HUES64 (cell line): ENCODE measurements around the gene DOK5. TPM values are rescaled to one million over a fixed set of nuclear protein-coding genes. Genes with fewer than 3 reads are reported as not detected.
A peak's percentile ranks its signal among the peaks of the same experiment; 100 is the strongest.
"Not testable (repeated sequence)": the region's sequence is repeated elsewhere in the genome, so short reads cannot be mapped to it uniquely, and the experiment has no call there.

Experiments
- H3K27ac ChIP-seq: 2 replicates; pipeline ENCODE4 v1.7.0; 2013; ENCODE audit warnings: low read depth, low read length, inconsistent platforms
- H3K27me3 ChIP-seq: 2 replicates; pipeline ENCODE4 v1.6.1; 2013; ENCODE audit warnings: mild to moderate bottlenecking, low read length; ENCODE audit not compliant: insufficient read depth
- H3K36me3 ChIP-seq: 2 replicates; pipeline ENCODE4 v1.6.1; 2013; ENCODE audit warnings: mild to moderate bottlenecking, low read length; ENCODE audit not compliant: insufficient read depth
- H3K4me1 ChIP-seq: 2 replicates; pipeline ENCODE4 v1.6.1; 2013; ENCODE audit warnings: mild to moderate bottlenecking, low read length, moderate library complexity; ENCODE audit not compliant: insufficient read depth
- H3K4me3 ChIP-seq: 2 replicates; pipeline ENCODE4 v1.5.1; 2013; ENCODE audit warnings: mild to moderate bottlenecking, low read length, moderate library complexity
- H3K9ac ChIP-seq: 2 replicates; pipeline ENCODE4 v1.6.1; 2013; ENCODE audit warnings: mild to moderate bottlenecking, low read depth, low read length
- H3K9me3 ChIP-seq: 2 replicates; pipeline ENCODE4 v1.6.1; 2013; ENCODE audit warnings: low read depth, low read length; ENCODE audit not compliant: insufficient read depth
- WGBS: fragments of 150-250, 120-280 bp; methylation state at CpG from one replicate; pipeline ENCODE4 v1.1.7; 2013; ENCODE audit warnings: missing lambda C conversion rate; 5-methylcytosine and 5-hydroxymethylcytosine counted together
- polyA plus RNA-seq, 2 experiments: library from polyadenylated mRNA; stranded (reverse); fragments of 50-300 nt; gene quantifications; one replicate each; pipeline ENCODE4 v1.2.3, GENCODE V29; 2013

Gene DOK5
- 6.7 TPM for polyA plus RNA-seq (2013, experiment 1 of 2)
- 7.7 TPM for polyA plus RNA-seq (2013, experiment 2 of 2)

- no peak within 1 kb of the TSS for H3K27ac ChIP-seq
- no peaks in the 10 kb centered on the region for H3K9me3 ChIP-seq
- WGBS, result under 1% methylated on average over 71 of the region's 71 CpGs
- peak within 1 kb of the TSS; percentile 65 for H3K9ac ChIP-seq
- H3K36me3 ChIP-seq, result no peaks in the 10 kb centered on the region
- peaks cover 42% of the 10 kb centered on the region for H3K27me3 ChIP-seq
- peak within 1 kb of the TSS; percentile 99 for H3K4me3 ChIP-seq
- H3K4me1 ChIP-seq, result peaks cover 31% of the 10 kb centered on the region
These were observed at the start of gene DOK5 for GRCh38 chr20:54475334-54476168. TSS of gene DOK5 (plus strand) at chr20:54475593. CDS start at chr20:54475947, 354 bp downstream.

GRCh38 chr20:54429364-54429763 lies 46.0 kb upstream of the DOK5 start:
- no peaks in the 10 kb centered on the region for H3K36me3 ChIP-seq
- no peak overlapping the region for H3K4me3 ChIP-seq
- H3K4me1 ChIP-seq, result no peaks in the 10 kb centered on the region
- H3K27me3 ChIP-seq, result no peaks in the 10 kb centered on the region
- H3K9me3 ChIP-seq, result peaks cover 7% of the 10 kb centered on the region; the same call in 1 of the 2 replicates
- H3K9ac ChIP-seq, result no peak overlapping the region
- 92% methylated on average over 7 of the region's 7 CpGs for WGBS
- H3K27ac ChIP-seq, result no peak overlapping the region

GRCh38 chr20:54431156-54431944 lies 44.0 kb upstream of the DOK5 start:
- Histone ChIP-seq H3K27me3 (no peaks in the 10 kb centered on the region), H3K9ac (no peak overlapping the region), H3K9me3 (no peaks in the 10 kb centered on the region), H3K27ac (no peak overlapping the region), H3K4me1 (no peaks in the 10 kb centered on the region), H3K4me3 (no peak overlapping the region), H3K36me3 (no peaks in the 10 kb centered on the region)
- WGBS, result 92% methylated on average over 8 of the region's 10 CpGs

- no peaks in the 10 kb centered on the region for H3K4me1 ChIP-seq
- 89% methylated on average over 1 of the region's 1 CpG for WGBS
- H3K9ac ChIP-seq, result no peak overlapping the region
These were observed 42.4 kb upstream of the DOK5 start for GRCh38 chr20:54432966-54433365.

GRCh38 chr20:54433636-54434035 lies 41.8 kb upstream of the DOK5 start:
- Histone ChIP-seq H3K36me3 (no peaks in the 10 kb centered on the region), H3K27me3 (no peaks in the 10 kb centered on the region), H3K27ac (no peak overlapping the region), H3K9me3 (no peaks in the 10 kb centered on the region), H3K9ac (no peak overlapping the region), H3K4me3 (no peak overlapping the region), H3K4me1 (no peaks in the 10 kb centered on the region)
- 91% methylated on average over 9 of the region's 9 CpGs for WGBS

More at GRCh38 chr20:54432966-54433365, 42.4 kb upstream of the DOK5 start:
- Histone ChIP-seq H3K36me3 (no peaks in the 10 kb centered on the region), H3K9me3 (no peaks in the 10 kb centered on the region), H3K27me3 (no peaks in the 10 kb centered on the region), H3K27ac (no peak overlapping the region), H3K4me3 (no peak overlapping the region)

DNA sequence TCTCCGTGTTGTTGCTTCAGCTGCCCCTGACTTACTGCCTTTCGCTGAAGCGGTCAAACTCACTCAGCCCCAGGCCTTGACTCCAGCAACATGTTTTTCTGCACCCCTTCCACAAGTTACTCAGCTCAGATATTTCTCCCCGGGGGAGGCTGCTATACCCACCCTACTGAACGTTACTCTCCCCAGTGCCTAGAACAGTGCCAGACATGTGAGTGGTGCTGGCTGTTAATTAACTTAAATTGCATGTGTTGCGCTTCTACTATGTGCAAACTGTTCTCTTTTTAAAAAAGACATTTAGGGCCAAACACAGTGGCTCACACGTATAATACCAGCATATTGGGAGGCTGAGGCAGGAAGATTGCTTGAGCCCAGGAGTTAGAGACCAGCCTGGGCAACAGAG lies 41.2 kb upstream of the DOK5 start:
- H3K27me3 ChIP-seq, result no peaks in the 10 kb centered on the region
- no peaks in the 10 kb centered on the region for H3K4me1 ChIP-seq
- H3K36me3 ChIP-seq, result no peaks in the 10 kb centered on the region
- H3K27ac ChIP-seq, result no peak overlapping the region
- WGBS, result 96% methylated on average over 7 of the region's 7 CpGs
- no peak overlapping the region for H3K9ac ChIP-seq
- no peak overlapping the region for H3K4me3 ChIP-seq
- H3K9me3 ChIP-seq, result no peaks in the 10 kb centered on the region

DNA sequence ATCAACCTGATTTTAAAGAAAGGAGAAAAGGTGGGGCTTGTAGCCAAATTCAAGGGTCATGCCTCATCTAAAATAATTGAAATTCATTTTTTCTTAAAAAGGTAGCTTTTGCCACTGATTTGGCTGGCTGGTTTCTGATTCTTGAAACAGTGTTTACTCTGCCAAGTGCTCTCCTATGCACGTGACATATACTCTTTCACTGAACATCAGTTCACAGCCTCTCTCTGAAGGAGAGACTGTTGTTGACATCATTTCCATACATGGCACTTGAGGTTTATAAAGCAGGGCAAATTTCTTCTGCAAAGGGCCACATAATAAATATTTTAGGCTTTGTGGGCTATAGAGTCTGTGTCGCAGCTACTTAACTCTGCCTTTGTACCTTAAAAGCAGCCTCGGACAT lies 40.4 kb upstream of the DOK5 start:
- no peak overlapping the region for H3K27ac ChIP-seq
- H3K4me3 ChIP-seq, result no peak overlapping the region
- no peaks in the 10 kb centered on the region for H3K4me1 ChIP-seq
- no peaks in the 10 kb centered on the region for H3K27me3 ChIP-seq
- H3K9me3 ChIP-seq, result no peaks in the 10 kb centered on the region
- H3K36me3 ChIP-seq, result no peaks in the 10 kb centered on the region
- no peak overlapping the region for H3K9ac ChIP-seq
- 95% methylated on average over 3 of the region's 3 CpGs for WGBS

DNA sequence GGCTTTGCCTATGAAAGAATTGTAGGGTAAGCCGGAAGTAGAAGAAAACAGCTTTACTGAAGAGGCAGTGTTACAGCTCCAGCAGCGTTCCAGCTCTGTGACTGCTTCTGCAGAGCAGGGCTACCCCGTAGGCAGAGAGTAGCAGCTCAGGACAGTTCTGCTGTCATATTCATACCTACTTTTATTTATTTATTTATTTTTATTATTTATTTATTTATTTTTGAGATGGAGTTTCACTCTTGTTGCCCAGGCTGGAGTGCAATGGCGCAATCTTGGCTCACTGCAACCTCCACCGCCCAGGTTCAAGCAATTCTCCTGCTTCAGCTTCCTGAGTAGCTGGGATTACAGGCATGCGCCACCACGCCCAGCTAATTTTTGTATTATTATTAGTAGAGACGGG lies 39.0 kb upstream of the DOK5 start:
- not testable (repeated sequence) for H3K27me3 ChIP-seq, H3K4me1 ChIP-seq, H3K4me3 ChIP-seq, H3K9me3 ChIP-seq, H3K27ac ChIP-seq, H3K36me3 ChIP-seq, H3K9ac ChIP-seq
- 94% methylated on average over 8 of the region's 8 CpGs for WGBS

GRCh38 chr20:54438166-54438565 lies 37.2 kb upstream of the DOK5 start:
- Histone ChIP-seq H3K27ac (no peak overlapping the region), H3K4me3 (no peak overlapping the region), H3K36me3 (no peaks in the 10 kb centered on the region), H3K9ac (no peak overlapping the region), H3K27me3 (no peaks in the 10 kb centered on the region), H3K9me3 (no peaks in the 10 kb centered on the region), H3K4me1 (no peaks in the 10 kb centered on the region)
- WGBS, result 78% methylated on average over 5 of the region's 5 CpGs

DNA sequence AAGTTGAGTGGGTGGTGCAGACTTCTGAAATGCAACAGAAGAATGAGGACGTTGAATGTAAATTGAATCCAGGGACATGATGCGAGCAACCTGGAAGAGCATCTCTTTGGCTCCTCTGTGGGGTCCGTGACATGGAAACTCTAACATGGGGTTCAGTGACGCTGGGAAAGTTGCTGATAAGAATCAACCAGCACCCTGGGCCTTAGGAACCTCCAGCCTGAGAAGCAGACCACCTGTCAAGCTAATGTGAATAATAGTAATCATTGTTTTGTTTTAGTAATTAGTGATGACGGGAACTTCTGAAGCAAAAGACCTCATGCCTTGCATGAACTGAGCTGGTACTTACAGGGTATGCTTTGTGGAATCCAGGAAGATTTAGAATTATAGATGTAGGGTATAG lies 25.2 kb upstream of the DOK5 start:
- H3K4me1 ChIP-seq, result peaks cover 15% of the 10 kb centered on the region
- H3K36me3 ChIP-seq, result no peaks in the 10 kb centered on the region
- H3K27ac ChIP-seq, result no peak overlapping the region
- no peaks in the 10 kb centered on the region for H3K27me3 ChIP-seq
- H3K4me3 ChIP-seq, result no peak overlapping the region
- 81% methylated on average over 5 of the region's 5 CpGs for WGBS
- H3K9me3 ChIP-seq, result 0 out of 2 replicates have a peak, but pooled peaks cover 4% of the 10 kb centered on the region
- no peak overlapping the region for H3K9ac ChIP-seq

DNA sequence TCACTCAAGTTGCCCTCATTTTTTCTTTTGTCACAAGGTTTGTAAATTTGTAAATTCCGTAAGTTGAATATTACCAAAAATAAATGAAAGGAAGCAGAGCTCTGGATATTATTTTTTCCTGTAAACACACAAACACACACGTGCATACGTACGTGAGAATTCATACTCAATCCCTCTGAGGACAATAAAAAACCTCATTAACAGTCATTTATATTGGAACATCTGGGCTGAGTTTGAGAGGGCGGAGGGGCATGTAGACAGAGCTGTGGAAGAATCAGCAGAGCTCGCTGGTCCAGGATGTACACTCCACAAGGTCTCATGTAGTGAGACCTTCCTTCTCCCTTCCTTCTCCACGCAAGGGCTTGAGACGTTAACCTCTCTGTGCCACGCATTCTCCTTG lies 24.2 kb upstream of the DOK5 start:
- H3K27me3 ChIP-seq, result no peaks in the 10 kb centered on the region
- H3K4me1 ChIP-seq, result peaks cover 15% of the 10 kb centered on the region
- WGBS, result 93% methylated on average over 8 of the region's 9 CpGs
- H3K9me3 ChIP-seq, result 0 out of 2 replicates have a peak, but pooled peaks cover 4% of the 10 kb centered on the region
- no peak overlapping the region for H3K27ac ChIP-seq
- no peak overlapping the region for H3K9ac ChIP-seq
- H3K36me3 ChIP-seq, result no peaks in the 10 kb centered on the region
- H3K4me3 ChIP-seq, result no peak overlapping the region
